Smooth muscle cell (in vitro differentiated cells): ENCODE measurements around the gene TMEM158. TPM values are rescaled to one million over a fixed set of nuclear protein-coding genes. Genes with fewer than 3 reads are reported as not detected.

Experiments
- DNase-seq: peaks from one replicate; lab custom pipeline; 2025; ENCODE audit not compliant: unreplicated experiment; lab: John Stamatoyannopoulos, UW
- H2AFZ ChIP-seq: fragments of 200-600 bp; sonication (generic); 2 replicates; pipeline ENCODE4 v1.6.0; 2016; ENCODE audit warnings: antibody characterized with exemption, low read depth, mild to moderate bottlenecking
- H3F3A ChIP-seq: fragments of 200-600 bp; sonication (generic); 2 replicates; pipeline ENCODE4 v1.6.0; 2017; ENCODE audit warnings: antibody characterized with exemption, low read depth
- H3K27ac ChIP-seq: fragments of 200-600 bp; sonication (generic); 2 replicates; pipeline ENCODE4 v1.5.1; 2016; ENCODE audit warnings: low read depth, mild to moderate bottlenecking
- H3K27me3 ChIP-seq: fragments of 200-600 bp; sonication (generic); 2 replicates; pipeline ENCODE4 v1.6.1; 2016; ENCODE audit warnings: low read depth, mild to moderate bottlenecking
- H3K36me3 ChIP-seq: fragments of 200-600 bp; sonication (generic); 2 replicates; pipeline ENCODE4 v1.5.1; 2016; ENCODE audit warnings: low read depth
- H3K4me1 ChIP-seq: fragments of 200-600 bp; sonication (generic); 2 replicates; pipeline ENCODE4 v1.5.1; 2016; ENCODE audit warnings: low read depth
- H3K4me2 ChIP-seq: fragments of 200-600 bp; sonication (generic); 2 replicates; pipeline ENCODE4 v1.6.0; 2016; ENCODE audit warnings: mild to moderate bottlenecking
- H3K4me3 ChIP-seq: fragments of 200-600 bp; sonication (generic); 2 replicates; pipeline ENCODE4 v1.5.1; 2016; ENCODE audit warnings: mild to moderate bottlenecking
- H3K79me2 ChIP-seq: fragments of 200-600 bp; sonication (generic); 2 replicates; pipeline ENCODE4 v1.6.0; 2016; ENCODE audit warnings: low read depth, mild to moderate bottlenecking
- H3K9ac ChIP-seq: fragments of 200-600 bp; sonication (generic); 2 replicates; pipeline ENCODE4 v1.6.0; 2016; ENCODE audit warnings: low read depth
- H3K9me3 ChIP-seq: fragments of 200-600 bp; sonication (generic); replicated peaks from 2 replicates; pipeline ENCODE4 v1.5.1; 2016; ENCODE audit warnings: low read depth
- H4K20me1 ChIP-seq: fragments of 200-600 bp; sonication (generic); 2 replicates; pipeline ENCODE4 v1.6.0; 2016; ENCODE audit warnings: low read depth
- CTCF ChIP-seq: fragments of 200-600 bp; sonication (generic); IDR thresholded peaks from 2 replicates; pipeline ENCODE4 v1.5.1; 2017; ENCODE audit warnings: borderline replicate concordance, mild to moderate bottlenecking, antibody characterized with exemption; ENCODE audit not compliant: insufficient read depth, poor library complexity, severe bottlenecking
- WGBS: methylation state at CpG from one replicate; pipeline ENCODE4 v1.1.7; 2016; ENCODE audit warnings: low lambda C conversion rate; 5-methylcytosine and 5-hydroxymethylcytosine counted together
- polyA plus RNA-seq: library from polyadenylated mRNA; unstranded; fragments of >200 nt; fragmentation: Nextera tagmentation; extraction: Ambion mirVana; gene quantifications from 2 replicates; pipeline ENCODE4 v1.2.1, GENCODE V29; 2016
- total RNA-seq: library from RNA; depleted of rRNA; stranded (reverse); fragments of >200 nt; gene quantifications from 2 replicates; pipeline ENCODE4 v1.2.3, GENCODE V29; 2014

The TMEM158 gene
- total and polyA plus RNA-seq, 2 experiments from 2014 or later = 16.8 to 70.9 TPM

- H2AFZ ChIP-seq = no peak overlapping the region
- peaks cover 5% of the 10 kb centered on the region for H3F3A ChIP-seq
- H3K27ac ChIP-seq = peak overlapping the region; percentile 63
- H3K79me2 ChIP-seq = no peaks in the 10 kb centered on the region
- no peak overlapping the region for H3K4me3 ChIP-seq
- H3K27me3 ChIP-seq = no peaks in the 10 kb centered on the region
- no peaks in the 10 kb centered on the region for H3K9me3 ChIP-seq
- no peak overlapping the region for H3K4me2 ChIP-seq
- H3K9ac ChIP-seq = no peak overlapping the region
- WGBS = 16% methylated on average over 6 of the region's 6 CpGs
- no peak for DNase-seq
- H4K20me1 ChIP-seq = no peaks in the 10 kb centered on the region
- no peak for TF ChIP-seq CTCF
- H3K36me3 ChIP-seq = no peaks in the 10 kb centered on the region
- H3K4me1 ChIP-seq = peaks cover 10% of the 10 kb centered on the region
These were observed 46.0 kb downstream of the TMEM158 start for GRCh38 chr3:45180051-45180450.

GRCh38 chr3:45179163-45179562 is 46.9 kb downstream of the TMEM158 start:
- Histone ChIP-seq H3K27ac (no peak overlapping the region), H3K27me3 (no peaks in the 10 kb centered on the region), H4K20me1 (no peaks in the 10 kb centered on the region), H3K4me2 (no peak overlapping the region), H3K4me1 (peaks cover 10% of the 10 kb centered on the region), H3K36me3 (no peaks in the 10 kb centered on the region), H3F3A (peaks cover 5% of the 10 kb centered on the region), H3K9me3 (no peaks in the 10 kb centered on the region), H3K79me2 (no peaks in the 10 kb centered on the region), H2AFZ (no peak overlapping the region), H3K4me3 (no peak overlapping the region), H3K9ac (no peak overlapping the region)
- no peak for DNase-seq
- 90% methylated on average over 3 of the region's 3 CpGs for WGBS
- no peak for TF ChIP-seq CTCF

GRCh38 chr3:45178183-45179023 is 47.7 kb downstream of the TMEM158 start:
- no peak for TF ChIP-seq CTCF
- no peak for DNase-seq
- Histone ChIP-seq H3F3A (no peaks in the 10 kb centered on the region), H3K4me3 (no peak overlapping the region), H2AFZ (no peak overlapping the region), H3K4me1 (peaks cover 7% of the 10 kb centered on the region), H3K27ac (no peak overlapping the region), H4K20me1 (no peaks in the 10 kb centered on the region), H3K36me3 (no peaks in the 10 kb centered on the region), H3K9me3 (no peaks in the 10 kb centered on the region), H3K9ac (no peak overlapping the region), H3K79me2 (no peaks in the 10 kb centered on the region), H3K27me3 (no peaks in the 10 kb centered on the region), H3K4me2 (peak overlapping the region; percentile 34)
- 55% methylated on average over 13 of the region's 13 CpGs for WGBS

- 69% methylated on average over 4 of the region's 4 CpGs for WGBS
- Histone ChIP-seq H3K27me3 (no peaks in the 10 kb centered on the region), H3K79me2 (no peaks in the 10 kb centered on the region), H3K36me3 (no peaks in the 10 kb centered on the region), H4K20me1 (no peaks in the 10 kb centered on the region), H3K9ac (no peak overlapping the region), H2AFZ (no peak overlapping the region), H3K27ac (no peak overlapping the region), H3K4me3 (no peak overlapping the region), H3K4me1 (no peaks in the 10 kb centered on the region), H3F3A (no peaks in the 10 kb centered on the region), H3K4me2 (no peak overlapping the region), H3K9me3 (no peaks in the 10 kb centered on the region)
- DNase-seq = no peak
- no peak for TF ChIP-seq CTCF
These were observed 49.2 kb downstream of the TMEM158 start for GRCh38 chr3:45176912-45177311.
